Subcutaneous abdominal adipose tissue (tissue), 5 donors: ENCODE data around the gene GNMT.
"Not testable (repeated sequence)": the region's sequence is repeated elsewhere in the genome, so short reads cannot be mapped to it uniquely, and the experiment has no call there.

Experiments
- H3K27ac ChIP-seq: one replicate; pipeline ENCODE4 v1.7.0; 2013; ENCODE audit warnings: low read depth, mild to moderate bottlenecking, inconsistent platforms, low read length, moderate library complexity
- H3K27me3 ChIP-seq, 5 donors: one replicate each; pipeline ENCODE4 v1.7.0; 2013; ENCODE audit warnings: low read length in 5 of 5, inconsistent platforms in 1 of 5; ENCODE audit not compliant: control insufficient read depth in 5 of 5, insufficient read depth in 4 of 5
- H3K36me3 ChIP-seq, 5 donors: one replicate each; pipeline ENCODE4 v1.7.0; 2013; ENCODE audit warnings: low read length in 5 of 5; ENCODE audit not compliant: control insufficient read depth in 5 of 5, insufficient read depth in 5 of 5
- H3K4me1 ChIP-seq, 5 donors: one replicate each; pipeline ENCODE4 v1.7.0; 2013; ENCODE audit warnings: low read length in 5 of 5, mild to moderate bottlenecking in 3 of 5, moderate library complexity in 1 of 5; ENCODE audit not compliant: control insufficient read depth in 5 of 5, insufficient read depth in 5 of 5
- H3K4me3 ChIP-seq, 5 donors: one replicate each; pipeline ENCODE4 v1.7.0; 2013; ENCODE audit warnings: low read length in 5 of 5, low read depth in 1 of 5
- H3K9ac ChIP-seq, 5 donors: one replicate each; pipeline ENCODE4 v1.7.0; 2013; ENCODE audit warnings: low read length in 5 of 5, mild to moderate bottlenecking in 4 of 5, moderate library complexity in 3 of 5
- H3K9me3 ChIP-seq, 5 donors: one replicate each; pipeline ENCODE4 v1.7.0; 2013; ENCODE audit warnings: low read length in 5 of 5; ENCODE audit not compliant: control insufficient read depth in 5 of 5
- donor health status: healthy.
- donor health status: healthy.
- donor health status: healthy.
- donor health status: healthy.
- donor health status: healthy.

The GNMT gene

GRCh38 chr6:42984001-42984923, 23.7 kb downstream of the GNMT start, which contains the start of gene PPP2R5D:
PPP2R5D (plus strand) TSS chr6:42984570; CDS start chr6:42984678, 108 bp downstream.
- Histone ChIP-seq H3K27me3 (no peaks in the 10 kb centered on the region), H3K9ac (peak within 1 kb of the TSS in 4 of 5 donors; percentile 77 to 86 (median 84)), H3K27ac (peak within 1 kb of the TSS; percentile 88), H3K36me3 (peaks cover 0 to 10% (median 3%) of the 10 kb centered on the region in 5 donors), H3K4me1 (peaks cover 17 to 59% (median 54%) of the 10 kb centered on the region in 5 donors), H3K4me3 (peak within 1 kb of the TSS; percentile 72 to 86 (median 85)), H3K9me3 (no peaks in the 10 kb centered on the region)

DNA sequence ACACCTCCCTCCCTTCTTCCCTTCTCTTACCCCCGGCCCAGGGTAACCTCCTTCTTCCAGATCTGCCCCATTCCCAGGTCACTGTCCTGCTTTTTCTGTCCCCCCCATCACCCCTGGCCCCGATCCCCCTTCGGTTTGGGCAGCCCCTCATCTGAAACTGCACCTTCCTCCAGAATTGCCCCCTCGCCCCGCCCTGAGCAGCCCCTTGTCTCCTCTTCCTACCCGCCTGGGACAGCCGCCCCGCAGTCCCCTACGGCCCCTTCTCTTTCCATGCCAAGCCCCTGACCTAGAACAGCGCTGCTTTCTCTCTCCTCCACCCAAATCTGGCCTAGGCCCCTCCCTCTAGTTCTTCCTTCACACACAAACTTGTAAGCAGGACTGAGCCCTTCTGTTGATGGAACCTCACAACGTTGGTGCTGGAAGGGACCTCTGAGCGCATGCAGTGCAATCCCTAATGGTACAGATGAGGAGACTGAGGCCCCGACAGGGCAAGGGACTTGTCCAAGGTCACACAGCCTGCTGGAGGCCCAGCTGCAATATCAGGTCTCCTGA, 24.4 kb downstream of the GNMT start:
- H3K36me3 ChIP-seq, result peaks cover 0 to 17% (median 10%) of the 10 kb centered on the region in 5 donors

DNA sequence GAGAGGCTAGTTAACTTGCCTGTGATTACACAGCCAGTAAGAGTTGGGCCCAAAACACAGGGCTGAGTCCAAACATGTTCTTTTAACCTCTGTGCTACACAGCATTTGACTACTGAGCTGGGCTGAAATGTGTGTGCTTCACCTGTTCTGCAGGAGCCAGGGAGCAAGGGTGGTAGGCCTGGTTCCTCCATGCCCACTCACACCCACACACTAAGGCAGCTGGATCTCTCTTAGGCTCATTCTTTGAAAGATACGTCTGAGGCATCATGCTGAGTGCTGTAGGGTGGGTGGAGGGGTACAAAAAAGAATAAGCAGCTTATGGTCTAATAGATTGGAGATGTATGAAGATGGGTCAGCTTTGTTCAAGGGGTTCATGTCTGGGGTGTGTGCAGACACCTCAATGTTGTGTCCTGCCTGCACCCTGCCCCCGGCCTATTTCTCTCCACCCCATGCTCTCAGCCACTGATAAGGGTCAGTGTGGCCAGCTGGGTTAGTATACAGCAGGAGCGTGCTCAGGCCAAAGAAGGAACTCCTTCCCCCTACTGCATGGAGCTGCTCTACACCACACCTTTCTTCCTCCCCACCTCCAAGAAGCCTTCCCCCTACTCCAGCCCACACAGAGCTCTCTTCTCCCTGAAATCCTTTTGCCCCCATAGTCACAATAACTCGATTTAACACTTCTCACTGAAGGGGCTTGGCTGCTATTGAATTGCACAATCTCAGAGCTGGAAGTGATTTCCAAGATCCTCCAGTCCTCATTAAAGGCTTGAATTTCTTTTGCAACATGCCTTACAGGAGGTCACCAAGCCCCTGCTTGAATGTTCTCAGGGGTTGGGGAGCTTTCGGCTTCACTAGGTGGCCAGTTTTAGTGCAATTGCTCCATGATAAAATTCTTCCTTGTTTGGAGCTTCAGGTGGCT, 27.2 kb downstream of the GNMT start:
- H3K36me3 ChIP-seq, result peaks cover 0 to 32% (median 24%) of the 10 kb centered on the region in 5 donors
- no peaks in the 10 kb centered on the region for H3K9me3 ChIP-seq
- no peak overlapping the region for H3K4me3 ChIP-seq
- H3K4me1 ChIP-seq, result peaks cover 15 to 57% (median 46%) of the 10 kb centered on the region in 5 donors
- no peaks in the 10 kb centered on the region for H3K27me3 ChIP-seq
- H3K27ac ChIP-seq, result no peak overlapping the region
- peak overlapping the region in 1 of 5 donors; percentile 46 for H3K9ac ChIP-seq

More for the DNA sequence above, 24.4 kb downstream of the GNMT start:
- peaks cover 15 to 58% (median 46%) of the 10 kb centered on the region in 5 donors for H3K4me1 ChIP-seq
- H3K9ac ChIP-seq, result peak overlapping the region in 4 of 5 donors; percentile 77 to 85 (median 80)
- no peaks in the 10 kb centered on the region for H3K9me3 ChIP-seq
- H3K4me3 ChIP-seq, result peak overlapping the region; percentile 67 to 86 (median 77)
- peak overlapping the region; percentile 88 for H3K27ac ChIP-seq
- H3K27me3 ChIP-seq, result no peaks in the 10 kb centered on the region

DNA sequence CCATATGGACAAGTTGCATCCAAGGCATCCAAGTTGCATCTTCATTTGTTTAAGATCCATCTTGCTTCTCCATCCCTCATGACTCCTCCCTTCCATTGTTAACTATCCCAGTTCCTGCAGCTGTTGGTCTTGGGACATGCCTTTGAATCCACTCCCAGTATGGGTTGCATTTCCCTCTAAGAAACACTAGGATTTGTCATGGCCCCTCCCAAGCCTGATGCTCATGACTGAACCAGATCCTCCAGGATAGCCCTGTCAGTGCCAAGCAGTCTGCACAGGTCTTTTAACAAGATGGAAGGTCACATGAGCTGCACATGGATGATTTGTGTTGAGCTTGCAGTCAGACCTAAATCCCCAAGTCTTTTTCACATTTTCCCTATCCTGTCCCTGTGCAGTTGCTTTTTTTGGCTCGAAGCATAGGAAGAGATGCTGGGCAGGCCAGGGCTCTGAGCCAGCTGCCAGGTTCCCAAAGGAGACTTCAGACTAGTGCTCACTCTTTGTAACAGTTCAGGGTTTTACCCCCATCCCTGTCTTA, 28.0 kb downstream of the GNMT start:
- no peak overlapping the region for H3K27ac ChIP-seq
- H3K36me3 ChIP-seq, result peaks cover 0 to 32% (median 24%) of the 10 kb centered on the region in 5 donors
- no peaks in the 10 kb centered on the region for H3K9me3 ChIP-seq
- H3K9ac ChIP-seq, result no peak overlapping the region
- H3K4me3 ChIP-seq, result no peak overlapping the region
- H3K27me3 ChIP-seq, result no peaks in the 10 kb centered on the region
- H3K4me1 ChIP-seq, result peaks cover 15 to 56% (median 44%) of the 10 kb centered on the region in 5 donors

- Histone ChIP-seq H3K36me3 (peaks cover 0 to 32% (median 24%) of the 10 kb centered on the region in 5 donors), H3K9me3 (no peaks in the 10 kb centered on the region), H3K4me3 (no peak overlapping the region), H3K27me3 (no peaks in the 10 kb centered on the region), H3K4me1 (peaks cover 9 to 49% (median 38%) of the 10 kb centered on the region in 5 donors), H3K27ac (no peak overlapping the region), H3K9ac (no peak overlapping the region)
These were observed 29.4 kb downstream of the GNMT start for GRCh38 chr6:42989923-42990322.

GRCh38 chr6:42993445-42993844, 32.9 kb downstream of the GNMT start:
- Histone ChIP-seq H3K27me3 (no peaks in the 10 kb centered on the region), H3K27ac (no peak overlapping the region), H3K9ac (no peak overlapping the region), H3K4me3 (no peak overlapping the region), H3K4me1 (peaks cover 2 to 14% (median 7%) of the 10 kb centered on the region in 5 donors), H3K36me3 (peaks cover 0 to 27% (median 24%) of the 10 kb centered on the region in 5 donors), H3K9me3 (no peaks in the 10 kb centered on the region)

DNA sequence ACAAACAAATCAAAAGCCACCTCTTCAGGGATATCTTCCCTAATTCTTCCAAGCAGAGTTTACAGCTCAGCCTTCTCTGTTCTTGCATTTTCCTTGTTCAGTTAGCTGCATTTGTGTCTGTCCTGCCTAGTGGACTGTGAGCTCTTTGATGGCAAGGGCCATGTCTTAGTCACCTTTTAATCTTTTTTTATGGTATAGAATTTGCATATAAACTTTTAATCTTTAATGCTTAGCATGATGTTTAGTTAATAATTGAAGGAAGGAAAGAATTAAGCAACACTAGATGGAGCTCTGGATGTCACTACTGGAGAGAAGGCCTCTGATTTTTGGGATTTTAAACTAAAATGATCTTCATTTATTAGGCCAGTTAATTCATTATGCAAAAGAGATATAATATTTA, 36.0 kb downstream of the GNMT start:
- Histone ChIP-seq H3K9ac (no peak overlapping the region), H3K4me1 (no peaks in the 10 kb centered on the region), H3K4me3 (no peak overlapping the region), H3K9me3 (no peaks in the 10 kb centered on the region), H3K27ac (no peak overlapping the region), H3K27me3 (no peaks in the 10 kb centered on the region), H3K36me3 (peaks cover 0 to 7% (median 2%) of the 10 kb centered on the region in 5 donors)

DNA sequence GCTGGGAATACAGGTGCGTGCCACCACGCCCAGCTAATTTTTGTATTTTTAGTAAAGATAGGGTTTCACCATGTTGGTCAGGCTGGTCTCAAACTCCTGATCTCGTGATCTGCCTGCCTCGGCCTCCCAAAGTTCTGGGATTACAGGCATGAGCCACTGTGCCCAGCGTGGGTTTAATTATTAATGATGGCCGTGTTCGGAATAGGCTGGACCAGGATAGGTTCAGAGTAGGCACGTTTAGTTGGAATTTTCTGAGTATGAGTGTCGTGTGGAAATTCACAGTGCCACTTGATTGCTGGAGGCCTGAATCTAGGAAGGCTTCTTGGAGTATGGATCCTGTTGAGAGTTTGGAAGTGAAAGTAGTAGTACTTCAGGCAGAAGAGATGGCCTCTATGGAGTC, 37.7 kb downstream of the GNMT start:
- not testable (repeated sequence) for H3K4me1 ChIP-seq, H3K9me3 ChIP-seq, H3K36me3 ChIP-seq, H3K27ac ChIP-seq, H3K27me3 ChIP-seq, H3K4me3 ChIP-seq, H3K9ac ChIP-seq

DNA sequence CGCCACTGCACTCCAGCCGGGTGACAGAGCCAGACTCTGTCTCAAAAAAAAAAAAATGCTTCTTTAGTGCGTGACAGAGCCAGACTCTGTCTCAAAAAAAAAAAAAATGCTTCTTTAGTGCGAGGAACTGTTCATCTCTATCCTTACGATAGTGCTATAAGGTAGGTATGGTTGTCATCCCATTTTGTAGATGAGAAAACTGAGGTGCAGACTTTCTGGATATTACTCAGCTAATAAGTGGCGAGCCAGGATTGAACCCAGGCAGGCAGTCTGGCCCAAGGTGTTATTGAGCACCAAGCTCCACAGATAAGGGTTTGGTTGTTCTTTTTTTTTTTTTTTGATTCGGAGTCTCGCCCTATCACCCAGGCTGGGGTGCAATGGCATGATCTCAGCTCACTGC, 41.3 kb downstream of the GNMT start:
- Histone ChIP-seq H3K9ac (no peak overlapping the region), H3K9me3 (no peaks in the 10 kb centered on the region), H3K36me3 (peaks cover 0 to 11% (median 11%) of the 10 kb centered on the region in 5 donors), H3K27me3 (no peaks in the 10 kb centered on the region), H3K4me3 (no peak overlapping the region), H3K27ac (no peak overlapping the region), H3K4me1 (no peaks in the 10 kb centered on the region)
